ENCODE results near the gene SYNGR2. TPM values are rescaled to one million over a fixed set of nuclear protein-coding genes. Genes with fewer than 3 reads are reported as not detected.

Gene SYNGR2
- total RNA-seq, 1 donor from 2014 or later: 57.6 TPM

DNA sequence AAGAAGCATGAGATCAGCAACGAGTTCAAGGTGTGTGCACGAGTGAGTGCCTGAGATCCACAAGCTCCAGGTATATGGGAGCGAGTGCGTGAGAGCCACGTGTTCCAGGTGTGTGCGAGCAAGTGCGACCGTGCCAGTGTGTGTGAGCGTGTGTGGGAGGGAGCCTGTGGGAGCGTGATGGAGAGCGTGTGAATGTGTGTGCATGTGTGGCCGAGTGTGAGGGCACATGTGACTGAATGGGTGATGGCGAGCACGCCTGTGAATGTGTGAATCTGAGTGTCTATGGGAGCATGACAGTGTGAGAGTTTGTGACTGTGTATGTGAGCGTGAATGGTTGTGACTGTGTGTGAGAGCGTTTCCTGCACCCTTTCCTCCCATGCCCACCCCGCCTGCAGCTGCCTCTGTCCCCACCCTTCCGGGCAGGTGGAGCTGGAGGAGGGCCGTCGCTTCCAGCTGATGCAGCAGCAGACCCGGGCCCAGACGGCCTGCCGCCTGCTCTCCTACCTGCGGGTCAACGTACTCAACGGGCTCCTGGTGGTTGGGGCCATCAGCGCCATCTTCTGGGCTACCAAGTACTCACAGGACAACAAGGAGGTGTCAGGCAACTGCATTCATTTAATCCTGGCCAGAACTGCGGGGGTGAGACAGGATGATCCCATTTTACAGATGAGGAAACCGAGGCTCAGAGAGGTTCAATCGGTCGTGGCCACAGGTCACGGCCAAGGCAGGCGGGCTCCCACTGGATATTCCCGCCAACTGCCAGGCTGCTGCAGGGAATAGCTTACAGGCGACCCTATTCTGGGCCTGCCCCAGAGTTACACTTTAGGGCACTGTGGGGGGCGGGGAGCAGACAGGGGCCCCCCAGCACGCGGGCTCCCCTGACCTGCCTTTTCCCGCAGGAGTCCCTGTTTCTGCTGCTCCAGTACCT, 34.1 kb upstream of the SYNGR2 start:
- no peaks in the 10 kb centered on the region for H3K9me3 Mint-ChIP-seq (ENCODE audit: low read depth)
- H3K27me3 Mint-ChIP-seq (ENCODE audit: low read depth): peaks cover 2% of the 10 kb centered on the region
- no peak overlapping the region for H3K27ac Mint-ChIP-seq (ENCODE audit: unreplicated experiment)
- no peak overlapping the region for H3K4me3 Mint-ChIP-seq (ENCODE audit: unreplicated experiment)
- no peaks in the 10 kb centered on the region for H3K36me3 Mint-ChIP-seq (ENCODE audit: low read depth)
- no peaks in the 10 kb centered on the region for H3K4me1 Mint-ChIP-seq (ENCODE audit: low read depth)
- TF ChIP-seq, protein P1, sequence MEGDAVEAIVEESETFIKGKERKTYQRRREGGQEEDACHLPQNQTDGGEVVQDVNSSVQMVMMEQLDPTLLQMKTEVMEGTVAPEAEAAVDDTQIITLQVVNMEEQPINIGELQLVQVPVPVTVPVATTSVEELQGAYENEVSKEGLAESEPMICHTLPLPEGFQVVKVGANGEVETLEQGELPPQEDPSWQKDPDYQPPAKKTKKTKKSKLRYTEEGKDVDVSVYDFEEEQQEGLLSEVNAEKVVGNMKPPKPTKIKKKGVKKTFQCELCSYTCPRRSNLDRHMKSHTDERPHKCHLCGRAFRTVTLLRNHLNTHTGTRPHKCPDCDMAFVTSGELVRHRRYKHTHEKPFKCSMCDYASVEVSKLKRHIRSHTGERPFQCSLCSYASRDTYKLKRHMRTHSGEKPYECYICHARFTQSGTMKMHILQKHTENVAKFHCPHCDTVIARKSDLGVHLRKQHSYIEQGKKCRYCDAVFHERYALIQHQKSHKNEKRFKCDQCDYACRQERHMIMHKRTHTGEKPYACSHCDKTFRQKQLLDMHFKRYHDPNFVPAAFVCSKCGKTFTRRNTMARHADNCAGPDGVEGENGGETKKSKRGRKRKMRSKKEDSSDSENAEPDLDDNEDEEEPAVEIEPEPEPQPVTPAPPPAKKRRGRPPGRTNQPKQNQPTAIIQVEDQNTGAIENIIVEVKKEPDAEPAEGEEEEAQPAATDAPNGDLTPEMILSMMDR (IDR thresholded peaks at IDR 0.05): peak; percentile 71
- DNase-seq (ENCODE audit: low spot score): peak; percentile 94

DNA sequence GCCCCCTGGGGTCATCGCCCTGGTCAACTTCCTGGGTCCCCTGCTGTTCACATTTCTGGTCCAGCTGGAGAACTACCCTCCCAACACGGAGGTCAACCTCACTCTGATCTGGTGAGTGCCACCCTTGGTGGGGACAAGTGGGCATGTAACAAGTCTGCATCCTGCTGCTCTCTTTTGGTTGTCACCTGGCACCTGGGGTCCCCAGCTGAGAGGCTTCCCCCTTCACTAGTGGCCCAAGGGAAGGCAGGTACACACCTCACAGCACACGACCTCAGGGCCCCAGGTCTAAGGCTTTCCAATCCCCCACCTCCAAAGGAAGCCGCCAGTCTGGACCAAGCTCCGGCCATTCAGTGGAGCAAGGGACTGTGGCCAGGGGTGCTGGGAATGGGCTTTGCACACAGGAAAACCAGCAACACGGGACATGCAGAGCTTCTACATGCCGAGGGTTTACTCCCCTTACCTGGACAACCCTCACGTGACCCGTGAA, 33.4 kb upstream of the SYNGR2 start:
- no peak overlapping the region for H3K4me3 Mint-ChIP-seq (ENCODE audit: unreplicated experiment)
- peaks cover 2% of the 10 kb centered on the region for H3K27me3 Mint-ChIP-seq (ENCODE audit: low read depth)
- peak; percentile 55 for DNase-seq (ENCODE audit: low spot score)
- H3K27ac Mint-ChIP-seq (ENCODE audit: unreplicated experiment): no peak overlapping the region
- TF ChIP-seq, protein P1 (IDR thresholded peaks at IDR 0.05): no peak
- H3K9me3 Mint-ChIP-seq (ENCODE audit: low read depth): no peaks in the 10 kb centered on the region
- no peaks in the 10 kb centered on the region for H3K4me1 Mint-ChIP-seq (ENCODE audit: low read depth)
- H3K36me3 Mint-ChIP-seq (ENCODE audit: low read depth): no peaks in the 10 kb centered on the region

DNA sequence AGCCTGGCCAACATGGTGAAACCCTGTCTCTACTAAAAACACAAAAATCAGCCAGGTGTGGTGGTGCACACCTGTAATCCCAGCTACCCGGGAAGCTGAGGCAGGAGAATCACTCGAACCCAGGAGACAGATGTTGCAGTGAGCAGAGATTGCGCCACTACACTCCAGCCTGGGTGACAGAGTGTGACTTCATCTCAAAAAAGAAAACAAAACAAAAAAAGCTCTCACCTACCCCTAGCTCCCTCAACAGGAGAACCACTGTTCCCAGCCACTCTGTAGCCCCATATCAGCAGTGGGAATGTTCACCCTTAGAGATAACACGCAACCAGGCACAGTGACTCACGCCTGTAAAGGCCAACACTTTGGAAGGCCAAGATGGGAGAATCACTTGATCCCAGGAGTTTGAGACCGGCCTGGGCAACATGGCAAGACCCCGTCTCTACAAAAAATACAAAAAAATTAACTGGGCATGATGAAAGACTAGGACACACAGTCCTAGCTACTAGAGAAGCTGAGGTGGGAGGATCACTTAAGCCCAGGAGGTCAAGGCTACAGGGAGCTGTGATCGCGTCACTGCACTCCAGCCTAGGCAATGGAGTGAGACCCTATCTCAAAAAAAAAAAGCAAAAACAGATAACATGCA, 32.4 kb upstream of the SYNGR2 start:
- H3K4me1 Mint-ChIP-seq (ENCODE audit: low read depth): peaks cover 5% of the 10 kb centered on the region
- H3K4me3 Mint-ChIP-seq (ENCODE audit: unreplicated experiment): no peak overlapping the region
- H3K9me3 Mint-ChIP-seq (ENCODE audit: low read depth): no peaks in the 10 kb centered on the region
- no peak overlapping the region for H3K27ac Mint-ChIP-seq (ENCODE audit: unreplicated experiment)
- H3K36me3 Mint-ChIP-seq (ENCODE audit: low read depth): no peaks in the 10 kb centered on the region
- DNase-seq (ENCODE audit: low spot score): no peak
- TF ChIP-seq, protein P1 (IDR thresholded peaks at IDR 0.05): no peak
- H3K27me3 Mint-ChIP-seq (ENCODE audit: low read depth): peaks cover 2% of the 10 kb centered on the region

- H3K36me3 Mint-ChIP-seq (ENCODE audit: low read depth): no peaks in the 10 kb centered on the region
- H3K4me3 Mint-ChIP-seq (ENCODE audit: unreplicated experiment): no peak overlapping the region
- TF ChIP-seq, protein P1 (IDR thresholded peaks at IDR 0.05): peak; percentile 67
- peaks cover 5% of the 10 kb centered on the region for H3K4me1 Mint-ChIP-seq (ENCODE audit: low read depth)
- peak; percentile 86 for DNase-seq (ENCODE audit: low spot score)
- no peaks in the 10 kb centered on the region for H3K9me3 Mint-ChIP-seq (ENCODE audit: low read depth)
- H3K27me3 Mint-ChIP-seq (ENCODE audit: low read depth): peaks cover 2% of the 10 kb centered on the region
- no peak overlapping the region for H3K27ac Mint-ChIP-seq (ENCODE audit: unreplicated experiment)
Measured at GRCh38 chr17:78137392-78138203, 30.8 kb upstream of the SYNGR2 start.
